ENCODE data around the gene LTBP1.

DNA sequence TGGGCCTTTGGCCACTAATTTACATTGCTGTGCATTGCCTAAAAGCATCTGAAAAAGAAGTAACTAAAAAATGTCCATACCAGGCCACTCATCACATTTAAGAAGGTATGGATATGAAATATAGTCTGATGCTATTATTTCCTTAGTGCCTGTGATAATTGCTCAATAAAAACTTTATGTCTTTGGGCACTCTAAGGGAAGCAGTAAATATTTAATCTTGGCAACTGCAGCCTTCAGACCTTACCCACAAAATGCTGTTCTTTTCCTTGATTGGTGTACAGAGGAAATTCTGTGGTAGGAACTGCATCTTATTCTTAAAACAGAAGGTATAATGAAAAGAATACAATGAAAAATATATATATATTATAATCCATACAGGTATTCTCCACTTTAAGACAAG is 403.9 kb downstream of the LTBP1 start:
- TF ChIP-seq, protein P1, sequence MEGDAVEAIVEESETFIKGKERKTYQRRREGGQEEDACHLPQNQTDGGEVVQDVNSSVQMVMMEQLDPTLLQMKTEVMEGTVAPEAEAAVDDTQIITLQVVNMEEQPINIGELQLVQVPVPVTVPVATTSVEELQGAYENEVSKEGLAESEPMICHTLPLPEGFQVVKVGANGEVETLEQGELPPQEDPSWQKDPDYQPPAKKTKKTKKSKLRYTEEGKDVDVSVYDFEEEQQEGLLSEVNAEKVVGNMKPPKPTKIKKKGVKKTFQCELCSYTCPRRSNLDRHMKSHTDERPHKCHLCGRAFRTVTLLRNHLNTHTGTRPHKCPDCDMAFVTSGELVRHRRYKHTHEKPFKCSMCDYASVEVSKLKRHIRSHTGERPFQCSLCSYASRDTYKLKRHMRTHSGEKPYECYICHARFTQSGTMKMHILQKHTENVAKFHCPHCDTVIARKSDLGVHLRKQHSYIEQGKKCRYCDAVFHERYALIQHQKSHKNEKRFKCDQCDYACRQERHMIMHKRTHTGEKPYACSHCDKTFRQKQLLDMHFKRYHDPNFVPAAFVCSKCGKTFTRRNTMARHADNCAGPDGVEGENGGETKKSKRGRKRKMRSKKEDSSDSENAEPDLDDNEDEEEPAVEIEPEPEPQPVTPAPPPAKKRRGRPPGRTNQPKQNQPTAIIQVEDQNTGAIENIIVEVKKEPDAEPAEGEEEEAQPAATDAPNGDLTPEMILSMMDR (conservative IDR thresholded peaks at IDR 0.05): no peak
- no peak for TF ChIP-seq EZH2 (IDR thresholded peaks at IDR 0.05; ENCODE audit: low read depth)
